Epithelial cell of esophagus (primary cell): ENCODE data around the gene NSMF.

ENCODE experiments used
- DNase-seq: peaks from one replicate; pipeline ENCODE4 v3.0.0; 2010; ENCODE audit warnings: low read depth
- H3K4me3 ChIP-seq: 2 replicates; pipeline ENCODE4 v1.5.1; 2011; ENCODE audit warnings: mild to moderate bottlenecking, low read length, control low read depth
- TF ChIP-seq, protein P1 (sequence below): IDR thresholded peaks from 2 replicates; pipeline ENCODE4 v1.5.1; 2011; ENCODE audit warnings: low read depth, mild to moderate bottlenecking, low read length, control low read depth, inconsistent platforms; ENCODE audit not compliant: insufficient read depth; ENCODE audit errors: missing control alignments

NSMF gene, protein sequence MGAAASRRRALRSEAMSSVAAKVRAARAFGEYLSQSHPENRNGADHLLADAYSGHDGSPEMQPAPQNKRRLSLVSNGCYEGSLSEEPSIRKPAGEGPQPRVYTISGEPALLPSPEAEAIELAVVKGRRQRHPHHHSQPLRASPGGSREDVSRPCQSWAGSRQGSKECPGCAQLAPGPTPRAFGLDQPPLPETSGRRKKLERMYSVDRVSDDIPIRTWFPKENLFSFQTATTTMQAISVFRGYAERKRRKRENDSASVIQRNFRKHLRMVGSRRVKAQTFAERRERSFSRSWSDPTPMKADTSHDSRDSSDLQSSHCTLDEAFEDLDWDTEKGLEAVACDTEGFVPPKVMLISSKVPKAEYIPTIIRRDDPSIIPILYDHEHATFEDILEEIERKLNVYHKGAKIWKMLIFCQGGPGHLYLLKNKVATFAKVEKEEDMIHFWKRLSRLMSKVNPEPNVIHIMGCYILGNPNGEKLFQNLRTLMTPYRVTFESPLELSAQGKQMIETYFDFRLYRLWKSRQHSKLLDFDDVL

DNA sequence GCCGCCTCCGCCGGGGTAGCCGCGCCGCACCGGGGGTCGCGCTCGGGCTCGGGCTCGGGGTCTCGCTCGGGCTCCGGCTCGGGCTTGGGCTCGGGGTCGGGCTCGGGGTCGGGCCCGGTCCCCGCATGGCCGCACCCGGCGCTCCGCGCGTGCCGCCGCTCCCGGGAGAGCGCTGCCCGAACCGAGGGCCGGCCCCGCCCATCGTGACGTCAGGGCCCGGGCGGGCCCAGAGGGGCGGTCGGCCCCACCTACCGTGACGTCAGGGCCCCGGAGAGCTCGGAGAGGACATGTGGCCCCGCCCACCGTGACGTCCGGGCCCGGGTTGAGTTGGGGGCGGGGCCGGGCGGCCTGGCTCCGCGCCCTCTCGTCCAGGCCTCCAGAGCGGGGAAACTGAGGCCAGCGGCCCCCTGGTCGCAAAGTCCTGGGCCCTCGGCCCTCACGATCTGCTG is at the start of gene NSMF:
NSMF (minus strand) TSS at position 183 of the 449 bp plus-strand sequence. CDS start 232 bp downstream, outside the sequence.
- peak within 1 kb of the TSS; percentile 61 for H3K4me3 ChIP-seq
- peak; percentile 90 for DNase-seq
- TF ChIP-seq, protein P1, sequence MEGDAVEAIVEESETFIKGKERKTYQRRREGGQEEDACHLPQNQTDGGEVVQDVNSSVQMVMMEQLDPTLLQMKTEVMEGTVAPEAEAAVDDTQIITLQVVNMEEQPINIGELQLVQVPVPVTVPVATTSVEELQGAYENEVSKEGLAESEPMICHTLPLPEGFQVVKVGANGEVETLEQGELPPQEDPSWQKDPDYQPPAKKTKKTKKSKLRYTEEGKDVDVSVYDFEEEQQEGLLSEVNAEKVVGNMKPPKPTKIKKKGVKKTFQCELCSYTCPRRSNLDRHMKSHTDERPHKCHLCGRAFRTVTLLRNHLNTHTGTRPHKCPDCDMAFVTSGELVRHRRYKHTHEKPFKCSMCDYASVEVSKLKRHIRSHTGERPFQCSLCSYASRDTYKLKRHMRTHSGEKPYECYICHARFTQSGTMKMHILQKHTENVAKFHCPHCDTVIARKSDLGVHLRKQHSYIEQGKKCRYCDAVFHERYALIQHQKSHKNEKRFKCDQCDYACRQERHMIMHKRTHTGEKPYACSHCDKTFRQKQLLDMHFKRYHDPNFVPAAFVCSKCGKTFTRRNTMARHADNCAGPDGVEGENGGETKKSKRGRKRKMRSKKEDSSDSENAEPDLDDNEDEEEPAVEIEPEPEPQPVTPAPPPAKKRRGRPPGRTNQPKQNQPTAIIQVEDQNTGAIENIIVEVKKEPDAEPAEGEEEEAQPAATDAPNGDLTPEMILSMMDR: no peak

DNA sequence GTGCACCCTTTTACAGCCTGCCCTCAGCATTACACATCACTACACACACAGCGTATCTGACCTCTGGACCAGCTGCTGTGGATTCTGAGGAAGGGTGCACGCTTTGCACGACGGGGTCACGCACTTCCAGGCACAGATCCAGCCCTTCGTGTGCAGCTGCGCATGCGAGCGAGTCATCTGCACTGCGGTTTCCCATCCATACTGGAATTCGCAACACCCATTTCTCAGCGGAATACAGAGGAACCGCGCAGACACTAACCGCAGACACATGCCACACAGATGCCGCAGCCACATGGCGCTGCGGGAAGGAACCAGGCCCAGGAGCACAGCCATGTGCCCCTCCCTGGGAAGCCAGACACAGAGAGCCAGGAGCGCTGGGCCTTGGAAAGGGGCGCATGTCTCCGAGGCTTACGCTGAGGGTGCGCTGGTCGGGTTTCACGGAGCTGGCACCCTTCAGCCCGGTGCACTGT is 47.6 kb upstream of the NSMF start:
- TF ChIP-seq, protein P1: no peak
- DNase-seq: no peak
- no peak overlapping the region for H3K4me3 ChIP-seq

DNA sequence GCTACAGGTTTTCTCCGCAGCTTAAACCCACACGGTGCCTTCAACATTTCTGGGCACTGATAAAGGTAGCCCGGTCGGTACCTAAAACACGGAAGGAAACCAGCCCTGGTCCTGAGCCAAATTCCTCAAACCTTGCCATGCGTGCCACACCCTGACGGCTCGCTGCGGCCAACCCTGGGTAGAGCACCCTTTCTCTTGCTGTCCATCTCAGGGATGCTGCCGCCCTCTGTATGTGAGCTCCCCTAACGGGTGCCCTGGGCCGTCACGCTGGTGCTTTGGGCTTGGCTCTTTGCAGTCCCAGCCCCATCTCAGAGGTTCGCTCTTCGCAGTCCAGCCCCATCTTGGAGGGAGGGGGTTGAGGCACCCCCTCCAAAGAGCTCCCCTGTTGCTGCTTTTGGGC is 47.1 kb upstream of the NSMF start:
- no peak for DNase-seq
- TF ChIP-seq, protein P1: no peak
- no peak overlapping the region for H3K4me3 ChIP-seq

DNA sequence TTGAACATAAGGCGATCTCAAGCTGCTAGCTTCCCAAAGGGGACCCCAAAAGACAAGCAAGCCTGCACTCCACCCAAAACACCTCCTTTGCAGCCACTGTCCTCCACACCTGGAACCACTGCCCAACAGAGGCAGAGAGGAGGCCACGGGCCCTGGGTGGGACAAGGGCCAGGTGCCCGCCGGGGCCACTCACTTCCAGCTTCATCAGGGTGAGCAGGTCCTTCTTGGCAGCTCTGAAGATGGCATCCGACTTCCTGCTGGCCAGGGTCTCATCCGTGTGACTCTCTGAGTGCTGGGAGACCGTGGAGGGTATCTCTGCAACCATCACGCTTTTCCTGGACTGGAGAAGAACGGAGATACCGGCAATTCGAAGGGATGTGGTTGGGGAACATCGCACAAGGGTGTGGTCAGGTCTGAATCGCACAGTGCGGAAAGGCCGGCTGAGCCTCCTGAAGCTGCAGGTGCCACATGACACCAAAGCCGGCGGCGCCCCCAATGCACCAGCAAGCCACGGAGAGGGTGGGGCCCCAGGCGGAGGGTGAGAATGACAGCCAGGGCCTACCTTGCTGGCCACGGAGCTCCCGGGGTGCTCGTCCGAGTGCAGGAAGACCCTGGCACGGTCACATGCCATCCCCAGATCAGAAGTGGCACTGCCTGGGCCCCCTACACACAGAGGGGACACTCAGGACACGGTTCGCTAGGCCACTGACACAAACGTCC is 46.4 kb upstream of the NSMF start:
- TF ChIP-seq, protein P1: no peak
- no peak for DNase-seq
- H3K4me3 ChIP-seq: no peak overlapping the region

DNA sequence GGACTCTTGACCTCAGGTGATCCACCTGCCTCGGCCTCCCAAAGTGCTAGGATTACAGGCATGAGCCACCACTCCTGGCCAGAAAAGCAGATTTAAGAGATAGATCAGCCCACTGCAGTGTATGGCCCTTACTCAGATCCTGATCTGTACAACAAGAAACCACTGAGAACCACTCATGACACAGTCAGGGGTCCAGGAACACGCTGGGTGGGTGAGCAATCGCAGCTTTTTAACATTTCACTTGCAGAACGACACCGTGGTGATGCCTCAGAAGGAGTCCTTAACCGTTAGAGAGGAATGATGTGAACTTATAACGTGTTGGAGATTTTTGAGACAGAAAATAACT is 45.3 kb upstream of the NSMF start:
- no peak for DNase-seq
- no peak overlapping the region for H3K4me3 ChIP-seq

DNA sequence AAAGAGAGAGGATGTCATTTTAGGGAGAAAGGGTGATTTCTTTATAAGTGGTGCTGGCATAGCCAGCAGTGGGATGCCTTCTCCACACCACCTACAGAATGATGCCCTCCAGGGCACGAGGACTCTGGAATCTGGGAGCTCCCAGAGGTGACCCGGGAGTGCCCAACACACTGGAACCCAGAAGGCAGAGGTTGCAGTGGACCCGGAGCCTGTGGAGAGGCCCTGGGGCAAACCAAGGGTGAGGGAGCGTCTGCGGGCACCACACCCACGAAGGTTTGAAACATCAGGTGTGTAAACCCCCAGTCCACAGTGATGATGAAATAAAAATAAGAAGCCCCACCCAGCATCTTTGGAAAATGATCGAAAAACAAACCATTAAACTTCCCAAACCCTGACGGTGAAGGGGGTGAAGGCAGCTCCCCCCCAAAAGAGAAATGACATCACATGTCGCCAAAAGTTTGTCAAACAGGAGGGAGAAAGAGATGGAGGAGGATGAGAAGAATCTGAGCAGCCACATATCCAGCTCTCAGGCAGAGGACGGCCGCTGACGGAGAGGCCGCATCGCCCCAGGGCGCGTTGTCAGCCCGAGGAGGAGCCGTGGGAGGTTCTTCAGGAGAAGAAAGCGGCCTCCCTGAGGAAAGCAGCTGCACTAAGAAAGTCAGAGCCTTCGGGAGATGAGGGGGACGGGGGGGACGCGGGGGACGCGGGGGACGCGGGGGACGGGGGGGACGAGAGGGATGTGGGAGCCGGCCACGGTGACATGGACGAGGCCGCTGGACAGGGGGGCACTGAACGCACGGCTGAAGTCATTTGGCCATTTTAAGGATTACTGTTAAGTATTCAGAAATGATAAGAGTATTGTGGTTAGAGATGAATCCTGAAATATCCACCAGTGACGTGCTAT is 43.1 kb upstream of the NSMF start:
- H3K4me3 ChIP-seq: no peak overlapping the region
- TF ChIP-seq, protein P1: no peak
- DNase-seq: no peak

More for the DNA sequence above, 45.3 kb upstream of the NSMF start:
- TF ChIP-seq, protein P1: no peak
